ENCODE data around the gene MGMT. TPM values are rescaled to one million over a fixed set of nuclear protein-coding genes. Genes with fewer than 3 reads are reported as not detected.

Gene MGMT
- total and polyA plus RNA-seq, 4 donors: 9.9 to 39.6 (median 23.2) TPM

DNA sequence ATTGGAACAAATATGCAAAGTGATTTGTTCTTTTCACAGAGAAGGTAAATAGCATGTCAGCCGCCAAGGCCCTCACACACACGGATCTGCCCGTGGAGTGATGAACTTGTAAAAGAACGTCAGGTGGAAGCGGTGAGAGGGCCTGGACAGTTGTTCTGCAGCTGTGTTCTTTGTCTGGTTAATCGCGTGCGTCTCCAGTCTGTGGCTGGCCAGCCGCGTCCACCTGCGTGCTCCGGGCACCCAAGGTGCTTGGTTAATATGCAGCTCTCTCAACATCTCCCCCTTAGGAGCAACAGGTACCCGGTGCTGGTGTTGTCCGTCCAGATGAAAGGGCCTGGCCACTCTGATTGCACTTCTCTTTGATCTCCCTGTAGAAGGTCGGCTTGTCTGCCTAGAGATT is 162.9 kb downstream of the MGMT start:
- H3K36me3 ChIP-seq (ENCODE audit: control insufficient read depth in 4 of 4, insufficient read depth in 4 of 4, low read length in 4 of 4): no peaks in the 10 kb centered on the region
- no peak for DNase-seq
- peaks cover 0 to 3% (median 2%) of the 10 kb centered on the region in 4 donors for H3K9me3 ChIP-seq (ENCODE audit: control insufficient read depth in 4 of 4, insufficient read depth in 3 of 4, low read length in 3 of 4)
- no peak overlapping the region for H3K4me3 ChIP-seq
- H3K9ac ChIP-seq (ENCODE audit: insufficient read depth in 1 of 2, low read length in 2 of 2): no peak overlapping the region
- ATAC-seq (ENCODE audit: insufficient read depth, low FRiP score): no peak
- H3K4me1 ChIP-seq (ENCODE audit: control insufficient read depth in 5 of 5, insufficient read depth in 5 of 5, low read length in 5 of 5): peaks cover 0 to 3% (median 0%) of the 10 kb centered on the region in 5 donors
- 93 to 95% methylated on average over 15 of the region's 15 CpGs for WGBS, 2 donors
- no peak overlapping the region for H3K27ac ChIP-seq (ENCODE audit: low read depth in 1 of 2, low read length in 1 of 2)
- no peak for TF ChIP-seq CTCF (IDR thresholded peaks at IDR 0.05; ENCODE audit: control extremely low read depth, extremely low read depth)
- H3K27me3 ChIP-seq (ENCODE audit: control insufficient read depth in 3 of 3, insufficient read depth in 3 of 3, low read length in 2 of 3): no peaks in the 10 kb centered on the region

GRCh38 chr10:129631006-129631405 is 164.0 kb downstream of the MGMT start:
- 88 to 90% methylated on average over 6 of the region's 6 CpGs for WGBS, 2 donors
- ATAC-seq (ENCODE audit: insufficient read depth, low FRiP score) (no peak), DNase-seq (no peak)
- no peak for TF ChIP-seq CTCF (IDR thresholded peaks at IDR 0.05; ENCODE audit: control extremely low read depth, extremely low read depth)
- H3K9me3 ChIP-seq (ENCODE audit: control insufficient read depth in 4 of 4, insufficient read depth in 3 of 4, low read length in 3 of 4): peaks cover 0 to 3% (median 2%) of the 10 kb centered on the region in 4 donors
- no peaks in the 10 kb centered on the region for H3K27me3 ChIP-seq (ENCODE audit: control insufficient read depth in 3 of 3, insufficient read depth in 3 of 3, low read length in 2 of 3)
- H3K36me3 ChIP-seq (ENCODE audit: control insufficient read depth in 4 of 4, insufficient read depth in 4 of 4, low read length in 4 of 4): no peaks in the 10 kb centered on the region
- no peak overlapping the region for H3K9ac ChIP-seq (ENCODE audit: insufficient read depth in 1 of 2, low read length in 2 of 2)
- H3K4me1 ChIP-seq (ENCODE audit: control insufficient read depth in 5 of 5, insufficient read depth in 5 of 5, low read length in 5 of 5): peaks cover 0 to 3% (median 0%) of the 10 kb centered on the region in 5 donors
- H3K27ac ChIP-seq (ENCODE audit: low read depth in 1 of 2, low read length in 1 of 2): no peak overlapping the region
- H3K4me3 ChIP-seq: no peak overlapping the region

DNA sequence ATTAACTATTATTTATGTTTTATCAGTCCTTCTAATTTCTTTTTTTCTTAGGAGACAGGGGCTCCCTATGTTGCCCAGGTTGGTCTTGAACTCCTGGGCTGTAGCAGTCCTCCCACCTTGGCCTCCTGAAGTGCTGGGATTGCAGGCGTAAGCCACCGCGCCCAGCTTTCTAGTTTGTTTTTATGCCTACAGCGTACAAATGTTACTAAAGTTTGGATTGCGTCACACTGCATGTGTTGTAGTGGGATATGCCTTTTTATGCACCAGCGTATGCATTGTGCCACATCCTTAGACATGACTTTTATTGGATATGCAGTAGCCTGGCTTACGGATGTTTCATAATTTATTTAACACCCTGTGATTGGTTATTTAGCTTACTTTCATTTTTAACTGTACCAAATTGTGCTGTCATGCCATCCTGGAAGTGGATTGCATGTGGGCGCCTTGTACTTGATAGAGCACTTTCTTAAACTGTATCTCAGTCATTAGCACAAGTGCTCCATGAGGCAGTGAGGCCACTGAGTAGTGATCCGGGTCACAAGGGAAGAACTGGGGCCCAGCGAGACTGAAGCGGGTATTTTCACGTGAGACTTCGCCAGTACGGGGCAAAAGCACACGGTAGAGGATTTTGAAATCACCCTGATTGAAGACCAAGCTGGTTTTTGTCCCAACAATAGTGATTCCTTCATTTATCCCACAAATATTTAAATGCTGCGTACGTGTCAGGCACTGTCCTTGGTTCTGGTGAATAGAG is 165.0 kb downstream of the MGMT start:
- no peak overlapping the region for H3K9ac ChIP-seq (ENCODE audit: insufficient read depth in 1 of 2, low read length in 2 of 2)
- 91% methylated on average over 17 of the region's 17 CpGs for WGBS, 2 donors
- no peak for DNase-seq
- no peak overlapping the region for H3K4me3 ChIP-seq
- peaks cover 0 to 3% (median 2%) of the 10 kb centered on the region in 4 donors for H3K9me3 ChIP-seq (ENCODE audit: control insufficient read depth in 4 of 4, insufficient read depth in 3 of 4, low read length in 3 of 4)
- no peaks in the 10 kb centered on the region for H3K27me3 ChIP-seq (ENCODE audit: control insufficient read depth in 3 of 3, insufficient read depth in 3 of 3, low read length in 2 of 3)
- H3K36me3 ChIP-seq (ENCODE audit: control insufficient read depth in 4 of 4, insufficient read depth in 4 of 4, low read length in 4 of 4): no peaks in the 10 kb centered on the region
- no peak for ATAC-seq (ENCODE audit: insufficient read depth, low FRiP score)
- TF ChIP-seq CTCF (IDR thresholded peaks at IDR 0.05; ENCODE audit: control extremely low read depth, extremely low read depth): no peak
- no peak overlapping the region for H3K27ac ChIP-seq (ENCODE audit: low read depth in 1 of 2, low read length in 1 of 2)
- peaks cover 0 to 3% (median 0%) of the 10 kb centered on the region in 5 donors for H3K4me1 ChIP-seq (ENCODE audit: control insufficient read depth in 5 of 5, insufficient read depth in 5 of 5, low read length in 5 of 5)
